Measurements from ENCODE around the gene SF1.

- TF ChIP-seq CTCF (conservative IDR thresholded peaks at IDR 0.05) (no peak), ZFX (IDR thresholded peaks at IDR 0.05) (no peak)
Measured at GRCh38 chr11:64803158-64803845, 25.0 kb upstream of the SF1 start, which contains the start of gene MAP4K2.

All from C4-2B (cell line).